NCI-H2107 treated with DMSO at 0.1 percent for 48 hours (cell line): ENCODE results near the gene SRSF11.

ENCODE experiments used
- DNase-seq: peaks from one replicate; lab custom pipeline; 2025; ENCODE audit not compliant: unreplicated experiment; lab: John Stamatoyannopoulos, UW

The SRSF11 gene

GRCh38 chr1:70220517-70221237, 503 bp upstream of the SRSF11 start:
- no peak for DNase-seq

DNA sequence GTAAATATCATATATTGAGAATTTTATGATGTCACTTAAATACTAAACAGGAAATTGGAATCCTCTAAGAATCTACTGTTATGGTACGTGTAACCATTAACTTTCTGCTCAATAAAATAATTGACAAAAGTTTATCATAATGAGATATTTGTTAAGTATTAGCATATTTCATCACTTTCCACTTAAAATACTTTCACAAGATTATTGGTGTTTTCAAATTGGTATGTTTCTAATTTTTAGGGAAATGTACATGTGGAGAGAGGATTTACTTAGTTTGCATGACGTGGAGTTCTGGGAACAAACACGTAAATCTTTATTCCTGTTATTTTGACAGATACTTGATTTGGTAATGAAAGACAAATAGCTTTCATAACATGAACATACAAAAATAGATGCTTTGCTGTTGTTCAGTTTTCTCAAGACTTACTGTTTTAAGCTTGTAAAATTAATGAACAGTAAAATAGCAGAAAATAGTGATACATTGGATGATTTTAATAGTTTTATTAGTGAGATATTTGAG, 1.6 kb downstream of the SRSF11 start:
- DNase-seq, result no peak

- no peak for DNase-seq
Measured at GRCh38 chr1:70224954-70225353, 3.8 kb downstream of the SRSF11 start.

GRCh38 chr1:70227439-70227838, 6.3 kb downstream of the SRSF11 start:
- DNase-seq, result no peak

- no peak for DNase-seq
Measured at GRCh38 chr1:70228670-70229069, 7.5 kb downstream of the SRSF11 start.

- no peak for DNase-seq
Measured at GRCh38 chr1:70231475-70231874, 10.3 kb downstream of the SRSF11 start.

DNA sequence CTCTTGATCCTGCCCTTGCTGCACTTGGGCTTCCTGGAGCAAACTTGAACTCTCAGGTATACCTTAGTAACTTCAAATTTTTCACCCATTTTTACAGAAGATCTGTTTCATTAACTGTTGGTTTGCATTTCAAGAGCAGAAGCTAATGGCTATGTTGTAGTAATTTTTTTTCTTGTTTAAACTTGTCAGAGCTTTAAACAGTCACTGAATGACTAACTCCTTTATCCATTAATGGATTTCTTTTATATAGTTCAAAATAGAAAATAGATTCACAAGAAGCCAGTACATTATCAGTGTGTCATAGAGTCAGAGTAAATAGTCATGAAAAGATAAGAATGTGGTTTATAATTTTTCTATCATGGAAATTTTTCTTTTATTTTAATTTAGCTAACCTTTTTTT, 13.6 kb downstream of the SRSF11 start:
- DNase-seq, result no peak

DNA sequence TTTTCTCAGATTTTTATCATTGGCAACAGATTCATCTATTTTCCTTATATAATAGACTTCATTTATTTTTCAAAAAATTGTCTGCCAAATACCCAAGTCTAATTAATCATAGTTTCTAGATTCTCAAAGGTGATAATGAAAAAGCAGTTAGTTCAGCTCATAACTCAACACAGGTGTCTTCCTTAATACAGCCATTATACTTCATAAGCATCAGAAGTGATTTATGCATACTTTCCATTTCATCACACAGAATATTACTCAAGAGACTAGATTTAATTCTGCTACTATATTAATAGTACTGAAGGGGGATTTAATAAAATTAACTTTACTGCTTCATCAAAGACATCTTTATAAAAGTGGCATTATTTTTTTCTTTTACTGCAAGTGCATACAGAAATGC, 18.8 kb downstream of the SRSF11 start:
- no peak for DNase-seq

GRCh38 chr1:70247122-70247521, 25.9 kb downstream of the SRSF11 start:
- DNase-seq, result no peak

- no peak for DNase-seq
Measured at GRCh38 chr1:70247768-70248167, 26.6 kb downstream of the SRSF11 start.

- no peak for DNase-seq
Measured at GRCh38 chr1:70248729-70249128, 27.5 kb downstream of the SRSF11 start.

DNA sequence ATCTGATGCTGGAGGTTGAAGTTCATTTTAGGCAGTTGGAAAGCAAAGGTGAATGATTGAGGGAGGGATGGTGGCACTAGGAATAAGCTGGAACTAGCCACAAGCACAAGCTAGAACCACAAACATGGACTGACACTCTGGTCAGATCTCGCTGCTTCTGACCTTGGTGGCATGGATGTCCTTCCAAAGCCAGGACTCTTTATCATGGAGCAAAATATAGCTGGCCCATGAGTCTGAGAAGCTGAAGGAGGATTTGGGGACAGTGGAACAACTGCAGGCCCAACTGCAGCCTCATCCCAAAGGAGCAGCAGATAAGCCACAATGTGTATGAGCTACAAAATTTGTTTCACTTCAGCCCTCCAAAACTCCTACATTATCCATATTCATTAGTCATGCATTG, 35.5 kb downstream of the SRSF11 start:
- no peak for DNase-seq

- no peak for DNase-seq
Measured at GRCh38 chr1:70264839-70265238, 43.7 kb downstream of the SRSF11 start.

DNA sequence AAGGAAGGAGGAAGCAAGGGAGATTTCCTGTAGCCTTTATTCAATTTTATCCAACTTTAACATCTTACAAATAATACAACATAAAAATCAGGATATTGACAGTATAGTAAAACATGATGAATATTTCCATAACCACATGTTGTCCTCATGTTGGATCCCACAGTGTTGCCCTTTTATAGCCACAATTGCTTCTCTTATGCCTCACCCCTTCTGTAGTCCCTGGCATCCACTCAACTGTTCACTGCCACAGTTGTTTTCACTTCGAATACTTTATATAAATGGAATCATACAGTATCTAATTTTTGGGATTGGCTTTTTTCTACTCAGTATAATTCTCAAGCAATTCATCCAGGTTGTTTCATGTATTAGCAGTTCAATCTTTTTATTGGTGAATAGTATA, 44.8 kb downstream of the SRSF11 start:
- no peak for DNase-seq

DNA sequence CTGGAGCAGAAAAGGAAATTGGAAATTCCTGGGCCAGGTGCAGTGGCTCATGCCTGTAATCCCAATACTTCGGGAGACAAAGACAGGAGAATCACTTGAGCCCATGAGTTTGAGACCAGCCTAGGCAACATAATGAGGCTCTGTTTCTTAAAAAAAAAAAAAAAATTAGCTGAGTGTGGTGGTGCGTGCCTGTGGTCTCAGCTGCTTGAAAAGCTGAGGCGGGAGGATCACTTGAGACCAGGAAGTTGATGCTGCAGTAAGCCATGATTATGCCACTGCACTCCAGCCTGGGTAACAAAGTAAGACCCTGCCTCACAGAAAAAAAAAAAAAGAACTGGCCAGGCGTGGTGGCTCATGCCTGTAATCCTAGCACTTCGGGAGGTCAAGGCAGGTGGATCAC, 56.7 kb downstream of the SRSF11 start:
- DNase-seq, result no peak

DNA sequence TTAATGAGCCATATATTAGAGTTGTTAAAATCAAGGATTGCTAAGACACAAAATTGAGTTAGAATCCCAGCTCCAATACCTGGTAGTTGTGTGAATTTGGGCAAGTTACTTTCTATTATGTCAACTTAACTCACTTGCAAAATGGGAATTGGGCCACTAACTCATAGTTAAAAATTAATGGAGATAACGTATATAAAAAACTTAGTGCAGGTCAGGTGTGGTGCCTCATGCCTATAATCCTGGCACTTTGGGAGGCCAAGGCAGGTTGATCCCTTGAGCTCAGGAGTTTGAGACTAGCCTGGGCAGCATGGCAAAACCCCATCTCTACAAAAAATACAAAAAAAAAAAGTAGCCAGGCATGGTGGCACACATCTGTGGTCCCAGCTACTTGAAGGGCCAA, 57.5 kb downstream of the SRSF11 start:
- DNase-seq, result no peak

- DNase-seq, result no peak
Measured at GRCh38 chr1:70284366-70284765, 63.2 kb downstream of the SRSF11 start.

- DNase-seq, result no peak
Measured at GRCh38 chr1:70286453-70286852, 65.3 kb downstream of the SRSF11 start.

- no peak for DNase-seq
Measured at GRCh38 chr1:70288166-70288565, 67.0 kb downstream of the SRSF11 start.

DNA sequence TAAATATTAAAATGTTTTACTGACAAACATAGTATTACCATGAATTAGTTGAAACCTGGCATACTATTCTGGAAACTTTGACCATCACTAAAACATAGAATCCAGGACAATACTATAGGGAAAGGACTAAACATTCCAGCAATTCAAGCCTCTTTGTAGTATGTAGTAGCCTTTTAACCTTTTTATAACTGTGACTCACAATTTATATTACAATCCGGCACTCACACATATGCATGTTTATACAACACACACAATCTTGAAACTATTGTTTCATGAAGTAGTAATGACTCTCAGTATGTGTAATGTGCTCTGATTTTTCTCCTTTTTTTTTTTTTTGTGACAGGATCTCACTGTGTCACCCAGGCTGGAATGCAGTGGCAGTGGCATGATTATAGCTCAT, 69.0 kb downstream of the SRSF11 start:
- no peak for DNase-seq

- DNase-seq, result no peak
Measured at GRCh38 chr1:70293186-70293843, 72.1 kb downstream of the SRSF11 start.

DNA sequence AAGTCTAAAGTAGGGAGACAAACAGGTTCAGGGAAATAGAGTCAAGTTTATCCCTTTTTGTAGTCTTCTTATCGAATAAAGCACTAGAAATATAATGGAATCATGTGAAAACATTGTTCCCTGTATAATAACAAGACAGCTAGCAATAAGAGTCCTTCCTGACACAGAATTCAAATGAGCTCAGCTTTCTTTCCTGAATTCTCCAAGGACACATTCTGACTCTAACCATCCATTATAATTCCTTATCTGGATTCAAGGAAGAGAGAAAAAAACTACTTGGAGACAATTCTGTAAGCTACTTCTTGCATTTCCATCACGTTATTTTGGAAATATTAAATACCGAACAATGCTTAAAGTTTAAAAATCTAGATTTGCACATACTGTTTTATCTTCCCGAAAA, 74.6 kb downstream of the SRSF11 start:
- DNase-seq, result no peak

- DNase-seq, result no peak
Measured at GRCh38 chr1:70299472-70299871, 78.3 kb downstream of the SRSF11 start.
